Dermis blood vessel endothelial cell (primary cell): ENCODE measurements around the gene PODNL1. TPM values are rescaled to one million over a fixed set of nuclear protein-coding genes. Genes with fewer than 3 reads are reported as not detected.
"Not testable (repeated sequence)": the region's sequence is repeated elsewhere in the genome, so short reads cannot be mapped to it uniquely, and the experiment has no call there.

ENCODE experiments used
- DNase-seq: peaks from one replicate; pipeline ENCODE4 v3.0.0; 2010
- total RNA-seq: library from RNA; depleted of rRNA; stranded (reverse); fragments of >200 nt; gene quantifications from 2 replicates; pipeline ENCODE4 v1.2.3, GENCODE V29; 2014

The PODNL1 gene
- total RNA-seq, 1 donor from 2014 or later: 0.34 TPM

- DNase-seq: no peak
Measured at GRCh38 chr19:13923194-13923987, 14.8 kb downstream of the PODNL1 start.

- not testable (repeated sequence) for DNase-seq
Measured at GRCh38 chr19:13922118-13922517, 16.1 kb downstream of the PODNL1 start.

GRCh38 chr19:13920940-13921747 is 17.1 kb downstream of the PODNL1 start:
- peak; percentile 52 for DNase-seq

- DNase-seq: no peak
Measured at GRCh38 chr19:13920524-13920923, 17.7 kb downstream of the PODNL1 start.

- DNase-seq: no peak
Measured at GRCh38 chr19:13918726-13919411, 19.3 kb downstream of the PODNL1 start.

- DNase-seq: no peak
Measured at GRCh38 chr19:13917888-13918406, 20.3 kb downstream of the PODNL1 start.

GRCh38 chr19:13914777-13915176 is 23.4 kb downstream of the PODNL1 start:
- no peak for DNase-seq

- DNase-seq: no peak
Measured at GRCh38 chr19:13913352-13913751, 24.9 kb downstream of the PODNL1 start.

GRCh38 chr19:13909430-13909829 is 28.8 kb downstream of the PODNL1 start:
- DNase-seq: no peak

GRCh38 chr19:13908674-13909073 is 29.5 kb downstream of the PODNL1 start:
- DNase-seq: no peak

- no peak for DNase-seq
Measured at GRCh38 chr19:13906910-13907309, 31.3 kb downstream of the PODNL1 start.

- DNase-seq: no peak
Measured at GRCh38 chr19:13906521-13906904, 31.7 kb downstream of the PODNL1 start.

- peak; percentile 88 for DNase-seq
Measured at GRCh38 chr19:13905634-13906520, 32.3 kb downstream of the PODNL1 start, which contains the start of the genes BRME1 and CC2D1A. TSS of gene BRME1 (minus strand) at chr19:13906117. CDS start at chr19:13904892, 1,225 bp downstream. TSS of gene CC2D1A (plus strand) at chr19:13906201. CDS start at chr19:13906442, 241 bp downstream.

- DNase-seq: peak; percentile 54
Measured at GRCh38 chr19:13902993-13903555, 35.1 kb downstream of the PODNL1 start.

GRCh38 chr19:13899912-13900584 is 38.2 kb downstream of the PODNL1 start:
- DNase-seq: no peak

- DNase-seq: no peak
Measured at GRCh38 chr19:13899393-13899792, 38.8 kb downstream of the PODNL1 start.

- no peak for DNase-seq
Measured at GRCh38 chr19:13896227-13896626, 42.0 kb downstream of the PODNL1 start.

GRCh38 chr19:13894552-13894951 is 43.7 kb downstream of the PODNL1 start:
- DNase-seq: no peak

GRCh38 chr19:13892870-13893269 is 45.3 kb downstream of the PODNL1 start:
- no peak for DNase-seq

- no peak for DNase-seq
Measured at GRCh38 chr19:13890136-13890535, 48.1 kb downstream of the PODNL1 start.

GRCh38 chr19:13888281-13888680 is 49.9 kb downstream of the PODNL1 start:
- DNase-seq: no peak
